Measurements from ENCODE around the gene NACC1.

DNA sequence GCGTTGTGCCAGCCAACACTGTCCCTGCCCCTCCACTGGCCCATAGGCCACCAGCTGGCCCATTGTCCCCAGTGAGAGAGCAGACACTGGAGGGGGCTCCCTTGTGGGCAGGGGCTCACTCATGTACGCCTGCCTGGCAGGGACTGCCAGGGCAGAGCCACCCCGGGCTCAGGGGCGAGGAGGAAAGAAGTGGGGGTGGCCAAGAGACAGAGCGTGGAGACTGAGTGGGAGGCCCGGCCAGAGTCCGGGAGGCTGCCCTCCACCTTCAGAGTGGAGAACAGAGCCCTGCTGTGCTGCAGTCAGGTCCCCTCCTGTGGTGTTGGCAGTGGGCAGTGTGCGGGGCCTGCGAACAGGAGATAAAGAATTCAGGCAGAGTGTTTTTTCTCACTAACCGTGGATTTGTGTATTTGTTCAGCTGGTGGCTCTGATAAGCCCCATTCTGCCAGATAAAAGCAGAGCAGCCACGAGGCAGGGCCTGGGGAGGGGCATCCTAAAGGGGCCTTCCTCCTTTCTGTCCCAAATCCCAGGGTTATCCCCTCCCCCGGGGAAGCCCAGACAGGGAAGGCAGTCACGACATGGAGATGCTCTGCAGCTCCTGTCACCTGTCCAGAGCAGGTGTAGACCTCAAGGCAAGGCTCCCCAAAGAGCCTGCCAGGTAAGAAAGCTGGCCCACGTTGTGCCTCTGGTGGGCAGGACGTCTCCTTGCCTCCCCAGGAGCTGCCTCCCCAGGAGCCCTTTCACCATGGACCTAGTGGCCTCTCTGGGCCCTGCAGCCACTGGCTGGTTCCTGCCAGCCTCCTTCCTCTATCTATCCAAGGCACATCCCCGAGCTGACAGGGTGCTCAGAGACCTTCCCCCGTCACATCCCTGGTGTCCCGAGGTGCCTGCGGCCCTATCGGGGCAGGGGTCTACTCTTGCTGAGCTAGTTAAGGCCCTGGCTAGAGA, 48.4 kb upstream of the NACC1 start:
- no peak for TF ChIP-seq PLSCR1 (CRISPR knock-in tag; IDR thresholded peaks at IDR 0.05; ENCODE audit: borderline replicate concordance)
- TF ChIP-seq, protein P1, sequence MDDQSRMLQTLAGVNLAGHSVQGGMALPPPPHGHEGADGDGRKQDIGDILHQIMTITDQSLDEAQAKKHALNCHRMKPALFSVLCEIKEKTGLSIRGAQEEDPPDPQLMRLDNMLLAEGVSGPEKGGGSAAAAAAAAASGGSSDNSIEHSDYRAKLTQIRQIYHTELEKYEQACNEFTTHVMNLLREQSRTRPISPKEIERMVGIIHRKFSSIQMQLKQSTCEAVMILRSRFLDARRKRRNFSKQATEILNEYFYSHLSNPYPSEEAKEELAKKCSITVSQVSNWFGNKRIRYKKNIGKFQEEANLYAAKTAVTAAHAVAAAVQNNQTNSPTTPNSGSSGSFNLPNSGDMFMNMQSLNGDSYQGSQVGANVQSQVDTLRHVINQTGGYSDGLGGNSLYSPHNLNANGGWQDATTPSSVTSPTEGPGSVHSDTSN (CRISPR knock-in tag; IDR thresholded peaks at IDR 0.05; ENCODE audit: borderline replicate concordance) = no peak

Measured in HepG2 (cell line).